HCT116 (cell line): ENCODE results near the gene FOXP1. TPM values are rescaled to one million over a fixed set of nuclear protein-coding genes. Genes with fewer than 3 reads are reported as not detected.

Experiments
- ATAC-seq: fragments of 200-7000 bp; cut with Tn5 transposase; 2 replicates; pipeline ENCODE4 v1.9.1; 2020; ENCODE audit warnings: mild to moderate bottlenecking, moderate library complexity
- BruUV-seq: library from RNA; stranded (reverse); fragments of 400-500 nt; replicated peaks from 2 replicates; lab custom pipeline; 2021; lab: Mats Ljungman, UMichigan
- CTCF ChIA-PET: fragments of 300-600 bp; sonication (Branson Sonifier 250); formaldehyde crosslinking; loops from one replicate; lab custom pipeline; 2021; ENCODE audit warnings: antibody characterized with exemption; lab: Charles Lee
- POLR2A ChIA-PET: fragments of 300-600, 350-600 bp; sonication (Branson Sonifier 250); formaldehyde crosslinking; loops from one replicate; lab custom pipeline; 2021; ENCODE audit warnings: antibody characterized with exemption; lab: Charles Lee
- RAD21 ChIA-PET, 2 experiments: fragments of 300-600 bp; sonication (Branson Sonifier 250); formaldehyde crosslinking; loops; one replicate each; lab custom pipeline; 2023; ENCODE audit warnings: low total read pairs in 2 of 2; ENCODE audit not compliant: uncharacterized antibody in 2 of 2, unreplicated experiment in 2 of 2, low non-redundant PET in 1 of 2; lab: Charles Lee
- DNase-seq: peaks from one replicate; pipeline ENCODE4 v3.0.0-alpha.2; 2010; ENCODE audit warnings: low read depth, low spot score
- H2AFZ ChIP-seq: fragments of 200-600 bp; shearing (Covaris generic), sonication (generic); 2 replicates; pipeline ENCODE4 v1.6.1; 2017; ENCODE audit warnings: low read depth, mixed run types, mixed read lengths, antibody characterized with exemption, low read length; ENCODE audit not compliant: poor library complexity, severe bottlenecking
- H3K27ac ChIP-seq: 2 replicates; pipeline ENCODE4 v1.5.1; 2012; ENCODE audit warnings: low read depth, low read length
- H3K27me3 ChIP-seq: fragments of 200-600 bp; sonication (generic); 2 replicates; pipeline ENCODE4 v1.6.1; 2016; ENCODE audit warnings: mixed run types, low read length, mixed read lengths; ENCODE audit not compliant: insufficient read depth
- H3K36me3 ChIP-seq, 2 experiments: fragments of 200-500 bp in 1 of 2; fragments of 200-600 bp in 1 of 2; sonication (Bioruptor generic) in 1 of 2; sonication (generic) in 1 of 2; 2 replicates each; pipeline versions ENCODE4 v1.5.1 to v1.6.1; 2014 to 2016; ENCODE audit warnings: low read length in 2 of 2, inconsistent platforms in 1 of 2, mixed read lengths in 1 of 2, mixed run types in 1 of 2; ENCODE audit not compliant: insufficient read depth in 2 of 2, control insufficient read depth in 1 of 2
- H3K4me1 ChIP-seq, 2 experiments: fragments of 200-600 bp in 1 of 2; sonication (generic) in 1 of 2; 2 replicates each; pipeline versions ENCODE4 v1.5.1 to v1.6.1; 2012 to 2017; ENCODE audit warnings: low read length in 2 of 2, inconsistent platforms in 1 of 2, mild to moderate bottlenecking in 1 of 2, mixed read lengths in 1 of 2, mixed run types in 1 of 2, moderate library complexity in 1 of 2; ENCODE audit not compliant: insufficient read depth in 2 of 2, control insufficient read depth in 1 of 2
- H3K4me2 ChIP-seq: fragments of 200-600 bp; sonication (generic); 2 replicates; pipeline ENCODE4 v1.6.1; 2017; ENCODE audit warnings: mixed run types, low read length, mixed read lengths
- H3K4me3 ChIP-seq, 2 experiments: fragments of 200-600 bp in 1 of 2; sonication (generic) in 1 of 2; replicated peaks in 1 of 2; 2 replicates each; pipeline ENCODE4 v1.5.1; 2011 to 2016; ENCODE audit warnings: low read length in 2 of 2, control low read depth in 1 of 2, low read depth in 1 of 2, mild to moderate bottlenecking in 1 of 2, mixed read lengths in 1 of 2, mixed run types in 1 of 2
- H3K79me2 ChIP-seq: fragments of 200-600 bp; sonication (generic); 2 replicates; pipeline ENCODE4 v1.6.1; 2017; ENCODE audit warnings: mild to moderate bottlenecking, mixed run types, low read length, moderate library complexity, mixed read lengths; ENCODE audit not compliant: insufficient read depth
- H3K9ac ChIP-seq: fragments of 200-600 bp; sonication (generic); 2 replicates; pipeline ENCODE4 v1.6.1; 2016; ENCODE audit warnings: low read length, mixed read lengths
- H3K9me2 ChIP-seq: fragments of 200-600 bp; sonication (generic), shearing (Covaris generic); 2 replicates; pipeline ENCODE4 v1.6.1; 2017; ENCODE audit warnings: mixed run types, mild to moderate bottlenecking, moderate library complexity; ENCODE audit not compliant: insufficient read depth
- H3K9me3 ChIP-seq, 2 experiments: fragments of 200-500 bp in 1 of 2; fragments of 200-600 bp in 1 of 2; sonication (Bioruptor generic) in 1 of 2; sonication (generic) in 1 of 2; 2 replicates each; pipeline ENCODE4 v1.6.1; 2014 to 2017; ENCODE audit warnings: low read length in 2 of 2, mixed read lengths in 2 of 2, inconsistent platforms in 1 of 2, low read depth in 1 of 2, mild to moderate bottlenecking in 1 of 2, mixed run types in 1 of 2, moderate library complexity in 1 of 2; ENCODE audit not compliant: control insufficient read depth in 1 of 2, insufficient read depth in 1 of 2
- H4K20me1 ChIP-seq: fragments of 200-600 bp; sonication (generic), shearing (Covaris generic); 2 replicates; pipeline ENCODE4 v1.6.1; 2017; ENCODE audit warnings: mixed run types, mild to moderate bottlenecking, moderate library complexity; ENCODE audit not compliant: insufficient read depth
- CBX3 ChIP-seq: IDR thresholded peaks from 2 replicates; pipeline ENCODE4 v1.6.1; 2012; ENCODE audit warnings: low read depth
- CEBPB ChIP-seq: IDR thresholded peaks from 2 replicates; pipeline ENCODE4 v1.6.1; 2012; ENCODE audit warnings: low read depth
- CTCF ChIP-seq, 3 experiments: fragments of 200-600 bp in 1 of 3; sonication (generic) in 1 of 3; IDR thresholded peaks in 2 of 3; conservative IDR thresholded peaks in 1 of 3; 2 replicates each; pipeline ENCODE4 v1.5.1; 2012 to 2017; ENCODE audit warnings: low read depth in 2 of 3, low read length in 2 of 3, antibody characterized with exemption in 1 of 3, borderline replicate concordance in 1 of 3, control low read depth in 1 of 3, mild to moderate bottlenecking in 1 of 3, mixed read lengths in 1 of 3, mixed run types in 1 of 3, moderate library complexity in 1 of 3; ENCODE audit not compliant: insufficient read depth in 1 of 3
- ELF1 ChIP-seq: IDR thresholded peaks from 2 replicates; pipeline ENCODE4 v1.6.1; 2012; ENCODE audit warnings: low read depth, borderline replicate concordance
- EZH2 ChIP-seq: fragments of 200-600 bp; sonication (generic); IDR thresholded peaks from 2 replicates; pipeline ENCODE4 v1.6.1; 2017; ENCODE audit warnings: antibody characterized with exemption, mixed run types
- EZH2phosphoT487 ChIP-seq: fragments of 200-600 bp; IDR thresholded peaks from 2 replicates; pipeline ENCODE4 v1.6.1; 2018; ENCODE audit warnings: antibody characterized with exemption, borderline replicate concordance
- FOSL1 ChIP-seq: IDR thresholded peaks from 2 replicates; pipeline ENCODE4 v1.6.1; 2012; ENCODE audit warnings: low read depth
- JUND ChIP-seq: IDR thresholded peaks from 2 replicates; pipeline ENCODE4 v1.6.1; 2012
- MAX ChIP-seq: IDR thresholded peaks from 2 replicates; pipeline ENCODE4 v1.6.1; 2012
- POLR2A ChIP-seq: IDR thresholded peaks from 2 replicates; pipeline ENCODE4 v1.7.0; 2011; ENCODE audit warnings: borderline replicate concordance; ENCODE audit not compliant: insufficient read depth, insufficient read length; ENCODE audit errors: extremely low read depth
- POLR2AphosphoS5 ChIP-seq: IDR thresholded peaks from 2 replicates; pipeline ENCODE4 v1.6.1; 2011; ENCODE audit warnings: mild to moderate bottlenecking, low read depth, low read length, moderate library complexity
- RAD21 ChIP-seq: IDR thresholded peaks from 2 replicates; pipeline ENCODE4 v1.6.1; 2012; ENCODE audit warnings: low read depth, mild to moderate bottlenecking
- REST ChIP-seq: IDR thresholded peaks from 2 replicates; pipeline ENCODE4 v1.6.1; 2012; ENCODE audit warnings: low read depth
- SP1 ChIP-seq: IDR thresholded peaks from 2 replicates; pipeline ENCODE4 v1.6.1; 2012; ENCODE audit warnings: low read depth
- SRF ChIP-seq: IDR thresholded peaks from 2 replicates; pipeline ENCODE4 v1.6.1; 2012; ENCODE audit warnings: low read depth
- TCF7L2 ChIP-seq: IDR thresholded peaks from 2 replicates; pipeline ENCODE4 v1.7.0; 2011; ENCODE audit warnings: borderline replicate concordance, inconsistent platforms; ENCODE audit not compliant: insufficient read depth, insufficient read length; ENCODE audit errors: extremely low read depth
- ZBTB33 ChIP-seq: IDR thresholded peaks from 2 replicates; pipeline ENCODE4 v1.6.1; 2011; ENCODE audit warnings: mild to moderate bottlenecking, low read length, moderate library complexity; ENCODE audit not compliant: insufficient replicate concordance; ENCODE audit errors: extremely low read depth
- ZFX ChIP-seq: fragments of 450-650 bp; IDR thresholded peaks from 2 replicates; pipeline ENCODE4 v1.6.1; 2017
- ZNF274 ChIP-seq: fragments of 200-500 bp; sonication (Bioruptor generic); IDR thresholded peaks from 2 replicates; pipeline ENCODE4 v1.6.1; 2014; ENCODE audit warnings: mild to moderate bottlenecking, low read depth, low read length, inconsistent platforms
- intact Hi-C: fragments of 100-400 bp; cut with micrococcal nuclease; formaldehyde crosslinking; loops from 2 replicates; pipeline ENCODE4 v1.10.0; 2022
- total RNA-seq: library from RNA; stranded (reverse); gene quantifications from one replicate; pipeline ENCODE4 v1.2.1, GENCODE V29; 2021; ENCODE audit not compliant: unreplicated experiment

Gene FOXP1
- total RNA-seq, 1 experiment from 2014 or later: 11.4 TPM

GRCh38 chr3:70911719-70912118 lies 671.8 kb downstream of the FOXP1 start:
- intact Hi-C loops: no loop called here
- no peak for ATAC-seq
- no peaks in the 10 kb centered on the region for H3K79me2 ChIP-seq

More at GRCh38 chr3:70911719-70912118, 671.8 kb downstream of the FOXP1 start:
- H3K4me3 ChIP-seq: no peak overlapping the region
- H3K9me3 ChIP-seq: no peaks in the 10 kb centered on the region
- no peaks in the 10 kb centered on the region for H3K9me2 ChIP-seq
- H3K4me1 ChIP-seq: no peaks in the 10 kb centered on the region
- no peak overlapping the region for H3K9ac ChIP-seq
- TF ChIP-seq JUND: no peak
- no peak for TF ChIP-seq ZNF274
- no peak for TF ChIP-seq CEBPB
- no peak for TF ChIP-seq ZBTB33
- TF ChIP-seq RAD21: no peak
- TF ChIP-seq EZH2: no peak
- no peak for TF ChIP-seq POLR2A
- TF ChIP-seq ZFX: no peak
- TF ChIP-seq MAX: no peak
- no peak for TF ChIP-seq FOSL1
- no peak for TF ChIP-seq REST
- no peak for TF ChIP-seq SP1
- TF ChIP-seq SRF: no peak
- no peak for TF ChIP-seq CBX3
- TF ChIP-seq TCF7L2: no peak
- TF ChIP-seq EZH2phosphoT487: no peak
- TF ChIP-seq POLR2AphosphoS5: no peak
- no peak for TF ChIP-seq CTCF (IDR thresholded peaks at IDR 0.05 in 2 of 3, conservative IDR thresholded peaks at IDR 0.05 in 1 of 3; ENCODE audit: borderline replicate concordance in 1 of 3, insufficient read depth in 1 of 3, low read depth in 2 of 3, low read length in 2 of 3)
- TF ChIP-seq ELF1: no peak
- no peak for DNase-seq
- CTCF ChIA-PET: no interaction called here
- POLR2A ChIA-PET: no interaction called here
- peaks cover 4% of the 10 kb centered on the region; the same call in 1 of the 2 replicates for H3K27me3 ChIP-seq
- no peaks in the 10 kb centered on the region for H4K20me1 ChIP-seq
- no TSS peak for BruUV-seq
- no peak overlapping the region for H2AFZ ChIP-seq
- no peaks in the 10 kb centered on the region for H3K36me3 ChIP-seq
- no peak overlapping the region for H3K4me2 ChIP-seq
- no peak overlapping the region for H3K27ac ChIP-seq
- RAD21 ChIA-PET: no interaction called here
